ENCODE measurements around the gene KIF27.

The KIF27 gene

GRCh38 chr9:83920927-83921707 is at the start of gene KIF27:
Gene KIF27 (minus strand): TSS chr9:83921432. CDS start chr9:83915591, 5,841 bp downstream.
- H3K4me3 ChIP-seq, result peak within 1 kb of the TSS; percentile 86 to 99
- H3K4me1 ChIP-seq, result peaks cover 0 to 11% (median 6%) of the 10 kb centered on the region in 4 donors
- peak; percentile 46 to 60 for TF ChIP-seq CTCF (IDR thresholded peaks at IDR 0.05)
- intact Hi-C loops (cut with DNase I; ENCODE audit: low total_unique reads), result loop anchor here (5.0 kb wide), 1 partner anchor 61 kb away; the partner anchor contains the start of genes HNRNPK and RMI1
- peak within 1 kb of the TSS; percentile 92 to 100 for H3K27ac ChIP-seq
- H3K27me3 ChIP-seq, result no peaks in the 10 kb centered on the region
- DNase-seq, result peak; percentile 99
- no peaks in the 10 kb centered on the region for H3K9me3 ChIP-seq
- H3K36me3 ChIP-seq, result no peaks in the 10 kb centered on the region

GRCh38 chr9:83969602-83970001 is 48.4 kb upstream of the KIF27 start:
- peaks cover 72 to 83% (median 79%) of the 10 kb centered on the region in 3 donors for H3K36me3 ChIP-seq
- intact Hi-C loops (cut with DNase I; ENCODE audit: low total_unique reads), result loop anchor here (10.0 kb wide), 1 partner anchor 205 kb away; no protein-coding TSS in a partner anchor
- H3K27me3 ChIP-seq, result no peaks in the 10 kb centered on the region
- peaks cover 0 to 3% (median 1%) of the 10 kb centered on the region in 4 donors for H3K4me1 ChIP-seq
- H3K27ac ChIP-seq, result no peak overlapping the region
- H3K4me3 ChIP-seq, result no peak overlapping the region
- TF ChIP-seq CTCF (IDR thresholded peaks at IDR 0.05), result no peak
- DNase-seq, result no peak
- H3K9me3 ChIP-seq, result no peaks in the 10 kb centered on the region

- Histone ChIP-seq H3K27ac (no peak overlapping the region), H3K36me3 (peaks cover 47 to 58% (median 54%) of the 10 kb centered on the region in 3 donors), H3K4me1 (no peaks in the 10 kb centered on the region), H3K9me3 (no peaks in the 10 kb centered on the region), H3K27me3 (no peaks in the 10 kb centered on the region), H3K4me3 (no peak overlapping the region)
- intact Hi-C loops (cut with DNase I; ENCODE audit: low total_unique reads), result no loop called here
- DNase-seq, result no peak
- TF ChIP-seq CTCF (IDR thresholded peaks at IDR 0.05), result no peak
These were observed 45.8 kb upstream of the KIF27 start for GRCh38 chr9:83967073-83967472.

GRCh38 chr9:83966209-83966582 is 45.0 kb upstream of the KIF27 start:
- Histone ChIP-seq H3K27me3 (no peaks in the 10 kb centered on the region), H3K36me3 (peaks cover 38 to 49% (median 45%) of the 10 kb centered on the region in 3 donors), H3K4me1 (no peaks in the 10 kb centered on the region), H3K4me3 (no peak overlapping the region), H3K27ac (no peak overlapping the region), H3K9me3 (no peaks in the 10 kb centered on the region)
- no peak for TF ChIP-seq CTCF (IDR thresholded peaks at IDR 0.05)
- DNase-seq, result no peak
- intact Hi-C loops (cut with DNase I; ENCODE audit: low total_unique reads), result no loop called here

- H3K27ac ChIP-seq, result no peak overlapping the region
- H3K4me1 ChIP-seq, result no peaks in the 10 kb centered on the region
- no peak for TF ChIP-seq CTCF (IDR thresholded peaks at IDR 0.05)
- H3K9me3 ChIP-seq, result no peaks in the 10 kb centered on the region
- intact Hi-C loops (cut with DNase I; ENCODE audit: low total_unique reads), result no loop called here
- H3K36me3 ChIP-seq, result peaks cover 32 to 43% (median 39%) of the 10 kb centered on the region in 3 donors
- no peaks in the 10 kb centered on the region for H3K27me3 ChIP-seq
- H3K4me3 ChIP-seq, result no peak overlapping the region
- DNase-seq, result no peak
These were observed 44.3 kb upstream of the KIF27 start for GRCh38 chr9:83965350-83966208.

Measured in tibial artery (tissue), 4 donors.